SKM-1 treated with dmso at 0.1 percent for 144 hours (cell line): ENCODE data around the gene PXDN.

Experiments
- DNase-seq: peaks from one replicate; lab custom pipeline; 2025; ENCODE audit not compliant: unreplicated experiment; lab: John Stamatoyannopoulos, UW

PXDN gene

GRCh38 chr2:1586923-1587840, 157.1 kb downstream of the PXDN start:
- DNase-seq, result no peak

GRCh38 chr2:1586251-1586922, 157.9 kb downstream of the PXDN start:
- DNase-seq, result no peak

GRCh38 chr2:1585635-1586034, 158.7 kb downstream of the PXDN start:
- no peak for DNase-seq

DNA sequence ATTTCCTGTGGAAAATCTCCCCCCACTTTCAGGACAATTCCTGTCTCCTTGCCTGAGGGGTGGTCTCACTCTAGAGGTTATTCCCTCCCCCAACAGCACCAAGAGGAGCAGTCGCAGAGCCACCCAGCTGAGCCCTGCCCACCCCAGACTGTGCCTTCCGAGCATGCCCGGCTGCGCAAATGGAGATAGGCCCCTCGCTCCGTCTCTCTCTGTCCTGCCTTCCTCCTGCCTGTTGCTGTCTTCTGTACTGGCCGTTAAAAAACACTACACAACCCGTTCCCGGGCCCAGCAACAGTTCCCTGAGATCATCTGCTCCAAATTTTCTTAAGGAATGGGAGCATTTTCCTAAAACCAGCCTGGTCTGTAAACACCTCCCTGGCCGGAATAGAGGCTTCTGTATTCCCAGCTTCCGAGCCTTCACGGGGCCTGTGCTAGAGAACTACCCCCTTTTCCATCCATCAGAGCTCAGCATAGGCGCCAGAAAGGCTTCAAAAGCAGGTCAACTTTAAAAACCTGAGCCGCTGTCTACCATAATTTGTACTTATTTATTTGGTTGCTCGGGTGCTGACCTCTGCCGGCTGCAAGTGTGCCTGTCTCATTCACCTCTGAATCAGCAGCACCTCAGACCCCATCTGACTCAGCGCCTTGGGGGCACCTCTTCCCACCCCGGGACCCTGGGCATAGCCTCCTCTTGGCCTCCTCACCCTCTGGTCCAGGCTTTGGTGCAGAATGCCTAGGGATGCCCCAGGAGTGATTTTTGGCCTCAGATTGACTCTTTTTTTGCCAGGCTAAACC, 159.4 kb downstream of the PXDN start:
- no peak for DNase-seq

- no peak for DNase-seq
Measured at GRCh38 chr2:1584051-1584531, 160.2 kb downstream of the PXDN start.

DNA sequence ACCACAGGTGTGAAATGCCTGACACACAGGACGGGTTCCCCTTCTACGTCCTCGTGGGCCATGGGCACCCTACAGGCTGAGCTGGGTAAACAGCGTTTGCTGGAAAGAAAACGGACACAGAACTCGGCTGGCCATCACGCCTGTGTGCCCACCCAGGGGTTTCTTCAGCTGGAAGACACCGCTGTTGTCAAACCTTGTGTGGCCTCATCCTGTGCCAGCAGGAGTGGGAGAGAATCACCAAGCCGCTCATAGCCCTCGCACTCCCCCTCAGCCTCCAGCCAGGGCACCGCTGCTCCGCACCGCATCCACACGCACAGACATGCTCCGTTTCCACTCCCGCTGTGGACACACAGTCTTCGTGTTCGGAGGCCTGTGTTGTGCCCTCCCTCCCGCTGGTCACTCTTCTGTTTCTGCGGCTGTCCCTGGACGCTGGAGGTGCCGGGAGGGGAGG, 161.4 kb downstream of the PXDN start:
- DNase-seq, result no peak

- DNase-seq, result no peak
Measured at GRCh38 chr2:1581965-1582625, 162.2 kb downstream of the PXDN start.
